ENCODE data around the gene KLHL6.

The KLHL6 gene

GRCh38 chr3:183564046-183564445 lies 8.5 kb upstream of the KLHL6 start:
- DNase-seq, result no peak

DNA sequence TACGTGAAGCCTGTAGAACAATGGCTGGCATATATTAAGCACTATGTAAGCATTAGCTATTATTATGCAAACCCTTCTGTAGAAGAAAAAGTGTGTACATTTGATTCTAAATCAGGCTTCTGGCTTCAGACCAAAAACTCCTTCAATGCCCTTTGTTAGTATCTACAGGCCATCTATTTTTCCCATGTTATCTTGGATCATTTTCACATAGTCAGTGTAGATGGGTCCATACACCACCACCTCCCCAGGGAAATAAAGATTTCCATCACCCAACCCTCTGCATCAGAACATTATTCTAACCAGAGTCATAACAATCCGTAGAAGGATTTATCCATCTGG lies 8.0 kb upstream of the KLHL6 start:
- DNase-seq, result no peak

GRCh38 chr3:183560607-183561006 lies 5.1 kb upstream of the KLHL6 start:
- DNase-seq, result no peak

GRCh38 chr3:183558495-183558894 lies 3.0 kb upstream of the KLHL6 start:
- DNase-seq, result no peak

DNA sequence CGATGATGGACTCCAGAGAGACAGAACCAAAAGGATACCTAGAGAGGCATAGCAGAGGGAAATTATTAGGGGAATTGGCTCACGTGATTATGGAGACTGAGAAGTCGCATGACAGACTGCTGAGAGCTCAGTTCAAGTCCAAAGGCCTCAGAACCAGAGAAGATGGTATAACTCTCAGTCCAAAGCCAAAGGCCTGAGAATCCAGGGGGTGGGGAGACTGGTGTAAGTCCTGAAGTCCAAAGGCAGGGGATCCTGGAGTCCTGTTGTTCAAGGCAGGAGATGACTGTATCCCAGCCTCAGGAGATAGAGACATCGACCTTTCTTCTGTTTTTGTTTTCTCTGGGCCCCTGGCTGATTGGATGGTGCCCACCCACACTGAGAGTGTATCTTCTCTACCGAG lies 1.2 kb upstream of the KLHL6 start:
- no peak for DNase-seq

DNA sequence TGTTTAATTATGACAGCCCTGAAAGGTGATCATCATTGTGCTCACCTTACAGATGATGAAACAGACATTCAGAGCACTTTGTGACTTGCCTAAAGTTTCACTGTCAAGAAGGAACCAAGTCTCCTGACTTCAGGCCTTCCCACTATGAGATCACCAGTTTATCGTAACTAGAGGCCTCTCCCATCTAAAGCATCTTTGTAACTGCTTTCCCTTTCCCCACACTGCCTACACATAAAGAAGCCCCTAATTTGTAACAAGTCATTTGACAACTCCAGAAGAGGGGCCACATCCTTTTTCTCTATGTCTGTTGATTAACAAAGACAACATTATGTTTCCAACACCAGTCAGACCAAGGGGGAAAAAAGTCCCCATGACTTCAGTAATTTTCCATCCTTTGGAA lies 1.1 kb downstream of the KLHL6 start:
- no peak for DNase-seq

DNA sequence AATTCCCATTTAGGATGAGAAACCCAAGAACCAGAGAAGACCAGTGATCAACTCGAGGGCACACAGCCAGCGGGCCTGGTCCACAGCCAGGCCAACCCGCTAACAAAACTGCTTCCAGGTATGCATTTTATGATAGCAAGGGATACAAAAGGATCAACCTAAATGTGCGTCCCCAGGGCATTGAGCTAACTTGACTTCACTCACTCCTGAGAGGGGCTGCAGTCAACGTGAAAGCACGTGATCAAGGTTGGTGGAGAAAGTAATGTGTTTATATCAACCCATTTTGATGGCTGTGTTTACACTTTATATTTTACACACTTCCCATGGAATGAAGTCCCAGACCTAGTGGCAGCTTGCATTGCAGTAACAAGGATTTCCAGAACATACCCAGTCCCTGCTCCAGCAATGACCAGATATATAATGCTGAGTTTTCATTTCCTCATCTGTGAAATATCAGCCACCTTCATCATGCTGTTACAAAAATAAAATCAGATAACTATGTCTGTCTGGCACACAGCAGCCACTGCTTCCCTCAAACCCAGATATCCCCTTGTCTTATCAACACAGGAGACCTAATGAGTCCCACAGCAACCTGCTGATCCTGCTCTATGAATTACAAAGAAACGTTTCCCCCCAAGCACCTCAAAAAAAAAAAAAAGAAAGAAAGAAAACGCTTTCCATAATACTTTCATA lies 2.0 kb downstream of the KLHL6 start:
- no peak for DNase-seq

- DNase-seq, result no peak
Observed at GRCh38 chr3:183551930-183552329, 3.6 kb downstream of the KLHL6 start.

DNA sequence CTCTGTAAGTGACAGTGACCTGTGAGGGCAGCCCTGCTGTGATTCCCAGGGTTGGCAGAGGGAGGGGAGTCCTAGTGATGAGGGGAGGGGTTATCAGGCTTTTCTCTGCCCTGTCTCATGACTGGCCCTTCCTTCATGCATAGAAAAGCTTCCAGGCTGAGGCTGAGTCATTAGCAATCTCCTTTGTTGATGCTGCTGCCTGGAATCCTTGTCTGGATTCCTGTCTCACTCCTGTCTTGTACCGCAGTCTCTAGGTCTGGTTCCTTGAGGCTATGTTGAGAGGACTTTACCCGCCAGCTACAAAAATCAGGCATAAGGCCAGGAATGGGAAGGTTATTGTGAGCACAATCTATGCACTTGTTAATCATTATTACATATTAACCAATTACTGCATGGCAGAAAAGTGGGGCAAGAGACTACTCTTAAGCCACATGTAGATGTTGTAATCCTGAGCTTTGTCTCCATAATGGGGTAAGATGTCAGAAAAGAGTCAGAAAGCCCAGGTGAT lies 7.2 kb downstream of the KLHL6 start:
- DNase-seq, result no peak

- no peak for DNase-seq
Observed at GRCh38 chr3:183546625-183547024, 8.9 kb downstream of the KLHL6 start.

DNA sequence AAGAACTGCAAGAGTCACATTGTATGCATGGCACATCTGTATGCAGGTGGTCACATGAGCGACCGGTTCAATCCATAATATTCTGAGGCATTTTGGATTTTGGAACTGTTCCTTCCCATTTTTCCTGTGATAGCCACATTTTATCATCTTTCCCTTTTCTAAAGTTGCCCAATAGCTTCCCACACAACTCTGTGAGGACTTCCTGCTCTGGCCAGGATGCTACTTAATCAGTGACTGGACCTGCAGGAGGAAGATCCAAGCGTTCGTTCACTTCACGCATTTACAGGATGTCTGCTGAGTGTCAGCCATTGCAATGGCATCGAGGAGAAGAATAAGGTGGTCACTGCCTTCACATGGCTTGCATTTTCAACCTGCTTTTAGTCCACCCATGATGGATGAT lies 9.8 kb downstream of the KLHL6 start:
- no peak for DNase-seq

GRCh38 chr3:183542355-183542754 lies 13.2 kb downstream of the KLHL6 start:
- no peak for DNase-seq

DNA sequence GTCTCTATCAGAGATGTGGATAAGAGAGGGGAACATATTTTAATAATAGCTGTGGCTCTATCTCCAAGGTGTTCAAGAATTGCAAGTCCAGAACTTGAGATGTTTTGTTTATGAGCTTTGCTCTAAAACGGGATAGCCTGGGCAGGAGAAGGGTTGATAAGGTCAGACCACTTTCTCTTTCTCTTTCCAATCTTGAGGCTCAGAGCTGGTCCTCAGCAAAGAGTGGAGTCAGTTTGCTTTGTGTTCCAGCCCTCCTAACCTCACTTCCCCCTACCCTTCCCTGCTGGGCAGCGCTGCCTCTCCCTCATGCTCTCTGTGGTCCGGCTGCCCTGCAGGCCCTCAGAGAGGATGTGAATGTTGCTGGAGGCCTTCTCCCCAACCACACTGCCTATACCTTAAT lies 13.8 kb downstream of the KLHL6 start:
- DNase-seq, result no peak

GRCh38 chr3:183541235-183541655 lies 14.3 kb downstream of the KLHL6 start:
- no peak for DNase-seq

- no peak for DNase-seq
Observed at GRCh38 chr3:183540501-183541234, 14.8 kb downstream of the KLHL6 start.

DNA sequence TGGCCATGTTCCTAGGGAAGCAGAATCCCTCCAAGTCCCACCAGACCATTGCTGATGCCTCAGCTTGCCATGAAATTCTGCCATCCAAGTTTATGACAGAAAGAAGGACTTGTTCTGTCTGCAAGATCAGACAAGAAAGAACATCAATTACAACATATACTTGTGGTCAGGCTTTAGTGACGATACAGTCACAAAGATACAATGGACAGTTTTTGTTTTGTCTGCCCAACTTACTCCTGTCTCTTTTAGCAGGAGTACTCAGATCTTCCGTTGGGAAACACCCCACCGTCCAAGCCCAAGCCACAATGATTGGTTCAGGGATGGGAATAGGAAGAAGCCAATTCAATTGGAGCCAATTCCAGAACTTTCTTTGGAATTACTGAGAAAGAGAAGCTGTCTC lies 15.7 kb downstream of the KLHL6 start:
- DNase-seq, result no peak

- no peak for DNase-seq
Observed at GRCh38 chr3:183538486-183538885, 17.0 kb downstream of the KLHL6 start.

- no peak for DNase-seq
Observed at GRCh38 chr3:183537295-183537730, 18.2 kb downstream of the KLHL6 start.

GRCh38 chr3:183536238-183536880 lies 19.1 kb downstream of the KLHL6 start:
- DNase-seq, result no peak

- no peak for DNase-seq
Observed at GRCh38 chr3:183534249-183534648, 21.3 kb downstream of the KLHL6 start.

DNA sequence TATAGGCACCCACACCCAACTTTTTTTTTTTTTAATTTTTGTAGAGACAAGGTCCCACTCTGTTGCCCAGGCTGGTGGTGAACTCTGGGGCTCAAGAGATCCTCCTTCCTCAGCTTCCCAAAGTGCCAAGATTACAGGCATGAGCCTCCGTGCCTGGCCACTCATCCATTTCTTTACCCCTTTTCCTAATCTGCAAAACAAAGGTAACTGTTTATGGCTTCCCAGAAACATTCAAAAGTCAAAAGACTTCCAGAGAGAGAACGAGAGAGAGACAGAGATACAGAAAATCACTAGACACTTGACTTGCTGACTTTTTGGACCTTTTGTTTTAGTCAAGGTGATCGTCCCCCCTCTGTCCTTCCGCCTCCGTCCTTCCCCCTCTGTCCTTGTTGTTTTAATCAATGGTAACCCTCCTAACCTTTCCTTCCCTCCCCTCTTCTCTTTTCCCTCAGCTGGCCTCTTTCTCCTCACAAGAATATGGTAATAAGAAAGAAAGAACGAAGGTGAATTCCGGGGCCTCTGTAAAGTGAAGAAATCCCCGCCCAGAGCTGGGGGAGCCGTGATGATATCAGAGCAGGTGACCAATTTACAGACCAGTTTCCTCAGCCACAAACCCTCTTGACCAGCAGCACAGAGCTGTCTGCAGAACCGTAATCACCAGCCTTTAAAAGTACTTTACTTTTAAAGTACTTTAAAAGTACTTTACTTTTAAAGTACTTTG lies 21.9 kb downstream of the KLHL6 start:
- no peak for DNase-seq

DNA sequence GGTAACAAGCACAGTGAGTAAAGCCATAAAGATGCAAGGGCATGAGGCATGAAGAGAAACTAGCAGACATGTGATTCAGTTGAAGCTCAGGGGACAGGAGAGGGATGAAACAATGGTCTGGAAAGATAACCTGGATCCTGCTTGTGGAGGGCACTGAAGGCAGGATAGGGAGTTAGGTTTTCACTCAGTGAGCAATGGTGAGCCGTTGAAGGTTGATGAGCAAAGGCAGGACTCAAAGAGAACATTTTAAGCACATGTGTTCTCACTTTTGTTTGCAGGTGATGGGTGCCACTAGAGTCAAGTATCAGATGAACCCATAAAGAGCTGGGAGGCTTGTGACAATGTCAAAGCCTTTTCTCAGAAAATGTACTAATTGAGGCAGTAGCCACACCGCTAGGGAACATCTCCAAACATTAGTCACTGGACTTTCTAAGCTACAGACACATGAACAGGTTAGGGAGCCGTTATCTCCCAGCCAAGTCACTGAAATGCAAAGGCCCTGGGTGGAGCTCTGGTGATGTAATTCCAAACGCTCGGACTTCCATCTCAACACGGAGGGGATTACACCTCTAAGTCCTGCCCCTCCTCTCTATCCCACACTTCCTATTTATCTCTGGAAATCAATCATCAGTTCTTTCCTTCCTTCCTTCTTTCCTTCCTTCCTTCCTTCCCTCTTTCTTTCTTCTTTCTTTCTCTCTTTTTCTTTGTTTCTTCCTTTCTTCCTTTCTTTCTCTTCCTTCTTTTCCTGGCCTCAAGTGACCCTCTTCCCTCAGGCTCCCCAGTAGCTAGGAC lies 22.7 kb downstream of the KLHL6 start:
- DNase-seq, result no peak
